DOHH2 (cell line): ENCODE measurements around the gene SDHB.

Experiments
- H3F3A ChIP-seq: fragments of 200-600 bp; sonication (generic), shearing (Covaris generic); 2 replicates; pipeline ENCODE4 v1.6.0; 2016; ENCODE audit warnings: antibody characterized with exemption, mild to moderate bottlenecking; ENCODE audit not compliant: control insufficient read depth, insufficient read depth
- H3K27ac ChIP-seq: fragments of 200-600 bp; sonication (generic); 2 replicates; pipeline ENCODE4 v1.5.1; 2014; ENCODE audit warnings: low read depth, mild to moderate bottlenecking, low read length, moderate library complexity
- H3K27me3 ChIP-seq: fragments of 200-600 bp; sonication (generic); 2 replicates; pipeline ENCODE4 v1.6.1; 2014; ENCODE audit warnings: mild to moderate bottlenecking, low read length, mixed read lengths; ENCODE audit not compliant: control insufficient read depth
- H3K36me3 ChIP-seq: fragments of 200-600 bp; sonication (generic); 2 replicates; pipeline ENCODE4 v1.6.1; 2014; ENCODE audit warnings: mild to moderate bottlenecking, low read length, moderate library complexity, mixed read lengths; ENCODE audit not compliant: control insufficient read depth
- H3K4me1 ChIP-seq: fragments of 200-600 bp; sonication (generic); 2 replicates; pipeline ENCODE4 v1.6.1; 2014; ENCODE audit warnings: mild to moderate bottlenecking, low read length, mixed read lengths; ENCODE audit not compliant: control insufficient read depth
- H3K4me2 ChIP-seq: fragments of 200-600 bp; sonication (generic); 2 replicates; pipeline ENCODE4 v1.6.0; 2014; ENCODE audit warnings: mild to moderate bottlenecking, low read length, moderate library complexity
- H3K4me3 ChIP-seq: fragments of 200-600 bp; sonication (generic); 2 replicates; pipeline ENCODE4 v1.5.1; 2014; ENCODE audit warnings: mild to moderate bottlenecking, low read length, mixed read lengths
- H3K79me2 ChIP-seq: fragments of 200-600 bp; sonication (generic); 2 replicates; pipeline ENCODE4 v1.6.1; 2014; ENCODE audit warnings: mild to moderate bottlenecking, low read length, mixed read lengths; ENCODE audit not compliant: control insufficient read depth
- H3K9me2 ChIP-seq: fragments of 200-600 bp; sonication (generic); replicated peaks from 2 replicates; pipeline ENCODE4 v1.6.1; 2014; ENCODE audit warnings: mild to moderate bottlenecking, low read length, mixed read lengths; ENCODE audit not compliant: control insufficient read depth
- H3K9me3 ChIP-seq: fragments of 200-600 bp; sonication (generic); 2 replicates; pipeline ENCODE4 v1.6.1; 2014; ENCODE audit warnings: antibody characterized with exemption, low read length, mixed read lengths; ENCODE audit not compliant: control insufficient read depth, insufficient read depth
- H4K20me1 ChIP-seq: fragments of 200-600 bp; sonication (generic); 2 replicates; pipeline ENCODE4 v1.6.0; 2014; ENCODE audit warnings: low read depth, mild to moderate bottlenecking, antibody characterized with exemption, low read length, moderate library complexity; ENCODE audit not compliant: control insufficient read depth, insufficient read depth
- EZH2phosphoT487 ChIP-seq: fragments of 200-600 bp; sonication (generic); IDR thresholded peaks from 2 replicates; pipeline ENCODE4 v1.6.1; 2017; ENCODE audit warnings: borderline replicate concordance, mild to moderate bottlenecking, antibody characterized with exemption, low read length, moderate library complexity, mixed read lengths
- TF ChIP-seq, protein P1 (sequence below): fragments of 200-600 bp; sonication (generic); IDR thresholded peaks from one replicate; pipeline ENCODE4 v1.5.1; 2014; ENCODE audit warnings: antibody characterized with exemption, mild to moderate bottlenecking, low read depth, low read length; ENCODE audit not compliant: poor library complexity, severe bottlenecking

The SDHB gene

DNA sequence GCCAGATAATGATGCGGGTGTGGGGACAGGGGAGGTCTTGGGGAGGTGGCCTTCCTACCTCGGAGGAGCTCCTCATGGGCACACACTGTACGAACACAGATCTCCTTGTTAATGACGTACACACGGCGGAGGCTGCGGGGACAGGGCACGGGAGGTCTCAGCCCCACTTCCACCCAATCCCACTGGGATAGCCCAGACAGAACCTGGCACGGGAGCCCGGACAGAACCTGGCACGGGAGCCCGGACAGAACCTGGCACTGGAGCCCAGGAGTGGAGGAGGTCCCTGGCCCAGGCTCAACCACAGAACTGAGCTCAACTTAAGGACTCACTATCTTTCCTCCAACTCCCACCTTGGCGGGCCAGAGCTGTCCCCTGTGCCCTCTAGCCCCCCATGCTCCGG, 78.6 kb downstream of the SDHB start:
- no peaks in the 10 kb centered on the region for H3K9me2 ChIP-seq
- no peak for TF ChIP-seq EZH2phosphoT487
- TF ChIP-seq, protein P1, sequence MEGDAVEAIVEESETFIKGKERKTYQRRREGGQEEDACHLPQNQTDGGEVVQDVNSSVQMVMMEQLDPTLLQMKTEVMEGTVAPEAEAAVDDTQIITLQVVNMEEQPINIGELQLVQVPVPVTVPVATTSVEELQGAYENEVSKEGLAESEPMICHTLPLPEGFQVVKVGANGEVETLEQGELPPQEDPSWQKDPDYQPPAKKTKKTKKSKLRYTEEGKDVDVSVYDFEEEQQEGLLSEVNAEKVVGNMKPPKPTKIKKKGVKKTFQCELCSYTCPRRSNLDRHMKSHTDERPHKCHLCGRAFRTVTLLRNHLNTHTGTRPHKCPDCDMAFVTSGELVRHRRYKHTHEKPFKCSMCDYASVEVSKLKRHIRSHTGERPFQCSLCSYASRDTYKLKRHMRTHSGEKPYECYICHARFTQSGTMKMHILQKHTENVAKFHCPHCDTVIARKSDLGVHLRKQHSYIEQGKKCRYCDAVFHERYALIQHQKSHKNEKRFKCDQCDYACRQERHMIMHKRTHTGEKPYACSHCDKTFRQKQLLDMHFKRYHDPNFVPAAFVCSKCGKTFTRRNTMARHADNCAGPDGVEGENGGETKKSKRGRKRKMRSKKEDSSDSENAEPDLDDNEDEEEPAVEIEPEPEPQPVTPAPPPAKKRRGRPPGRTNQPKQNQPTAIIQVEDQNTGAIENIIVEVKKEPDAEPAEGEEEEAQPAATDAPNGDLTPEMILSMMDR: no peak

DNA sequence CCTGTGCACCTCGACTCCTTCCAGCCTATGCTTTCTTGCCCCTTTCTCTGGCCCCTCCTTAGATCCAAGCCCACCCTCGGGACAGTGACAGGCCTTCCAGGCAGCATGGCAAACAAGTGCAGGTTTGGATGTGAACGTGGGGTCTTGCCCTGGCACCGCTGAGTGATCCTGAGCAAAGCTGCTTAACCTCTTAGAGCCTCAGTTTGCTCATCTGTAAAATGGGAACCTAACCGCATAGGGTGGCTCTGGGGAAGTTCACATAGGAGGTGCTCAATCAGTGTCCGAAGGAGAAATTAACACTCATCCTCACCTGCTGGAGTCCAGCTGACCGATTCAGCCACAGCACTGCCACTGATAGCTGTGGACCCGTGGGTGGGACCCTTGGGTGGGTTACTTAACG, 80.6 kb downstream of the SDHB start:
- Histone ChIP-seq H3F3A (no peaks in the 10 kb centered on the region), H3K9me3 (no peaks in the 10 kb centered on the region), H3K9me2 (no peaks in the 10 kb centered on the region), H3K79me2 (no peaks in the 10 kb centered on the region), H3K4me2 (no peak overlapping the region), H3K36me3 (no peaks in the 10 kb centered on the region), H3K27me3 (no peaks in the 10 kb centered on the region), H3K4me3 (no peak overlapping the region), H3K4me1 (no peaks in the 10 kb centered on the region), H4K20me1 (no peaks in the 10 kb centered on the region), H3K27ac (no peak overlapping the region)
- TF ChIP-seq, protein P1: no peak
- no peak for TF ChIP-seq EZH2phosphoT487

More for the DNA sequence above, 78.6 kb downstream of the SDHB start:
- Histone ChIP-seq H3K4me2 (no peak overlapping the region), H3K36me3 (no peaks in the 10 kb centered on the region), H3F3A (no peaks in the 10 kb centered on the region), H3K9me3 (no peaks in the 10 kb centered on the region), H4K20me1 (no peaks in the 10 kb centered on the region), H3K27ac (no peak overlapping the region), H3K79me2 (no peaks in the 10 kb centered on the region), H3K4me1 (no peaks in the 10 kb centered on the region), H3K4me3 (no peak overlapping the region), H3K27me3 (peaks cover 13% of the 10 kb centered on the region)

DNA sequence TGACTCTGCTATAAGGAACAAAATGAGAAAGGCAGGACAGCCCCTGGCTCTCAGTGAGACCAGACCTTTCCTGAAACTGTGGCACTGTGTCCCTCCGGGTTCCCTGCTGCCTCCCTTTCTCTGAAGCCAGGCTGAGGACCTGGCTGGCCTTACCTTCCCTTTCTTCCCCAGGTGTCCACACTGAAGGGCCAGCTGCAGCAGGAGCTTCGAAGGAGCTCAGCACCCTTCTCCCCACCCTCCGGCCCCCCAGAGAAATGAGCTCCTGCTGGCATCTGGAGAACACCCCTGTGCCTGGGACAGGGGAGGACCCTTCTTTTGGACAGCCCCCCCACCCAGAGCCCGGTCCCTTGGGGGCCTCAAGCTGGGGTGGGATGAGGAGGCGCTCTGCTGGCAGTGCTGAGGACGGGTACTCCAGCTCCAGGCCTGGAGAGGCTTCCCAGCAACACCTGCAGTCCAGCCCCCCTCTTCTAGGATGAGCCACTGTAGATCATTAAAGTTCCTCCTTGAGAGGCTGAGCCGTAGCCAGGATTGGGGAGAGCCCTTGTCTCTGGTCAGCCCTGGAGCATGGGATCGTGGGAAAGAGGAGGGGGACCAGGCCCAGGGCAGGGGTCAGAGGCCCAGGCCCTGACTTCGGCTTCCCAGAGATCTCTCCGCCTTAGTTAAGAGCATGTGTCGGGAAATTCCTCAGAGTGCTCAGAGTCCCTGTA, 81.5 kb downstream of the SDHB start:
- no peak for TF ChIP-seq EZH2phosphoT487
- TF ChIP-seq, protein P1: no peak

More for the DNA sequence above, 81.5 kb downstream of the SDHB start:
- Histone ChIP-seq H3F3A (no peaks in the 10 kb centered on the region), H3K9me3 (no peaks in the 10 kb centered on the region), H3K36me3 (no peaks in the 10 kb centered on the region), H3K4me2 (no peak overlapping the region), H3K4me1 (no peaks in the 10 kb centered on the region), H3K27me3 (no peaks in the 10 kb centered on the region), H3K9me2 (no peaks in the 10 kb centered on the region), H3K79me2 (no peaks in the 10 kb centered on the region), H3K27ac (no peak overlapping the region), H4K20me1 (no peaks in the 10 kb centered on the region), H3K4me3 (no peak overlapping the region)
